Naive thymus-derived CD8-positive, alpha-beta T cell (primary cell): ENCODE results near the gene SAFB2. TPM values are rescaled to one million over a fixed set of nuclear protein-coding genes. Genes with fewer than 3 reads are reported as not detected.

Experiments
- ATAC-seq, 2 donors: fragments of 150-1000 bp; cut with Tn5 transposase in 1 of 2; sonication (Bioruptor Pico), chemical (Tn5 transposase) in 1 of 2; 1 replicate in 1 of 2; 2 replicates in 1 of 2; pipeline ENCODE4 v1.10.0; 2021; ENCODE audit warnings: mild to moderate bottlenecking in 2 of 2, moderate library complexity in 2 of 2
- POLR2A ChIA-PET: fragments of 350-600 bp; sonication (Branson Sonifier 250); formaldehyde crosslinking; loops from one replicate; lab custom pipeline; 2021; ENCODE audit warnings: antibody characterized with exemption; lab: Charles Lee
- DNase-seq, 10 donors: peaks; one replicate each; pipeline versions ENCODE4 v3.0.0 to v3.0.0-alpha.2; 2020 to 2022
- H3K27ac Mint-ChIP-seq, 10 donors: one replicate each; pipeline ENCODE4 v1.8.0; 2020 to 2022; ENCODE audit warnings: mild to moderate bottlenecking in 10 of 10, mixed read lengths in 10 of 10, moderate library complexity in 4 of 10, inconsistent platforms in 1 of 10
- H3K27me3 Mint-ChIP-seq, 5 donors: one replicate each; pipeline ENCODE4 v1.8.0; 2021 to 2022; ENCODE audit warnings: mixed read lengths in 5 of 5
- H3K36me3 Mint-ChIP-seq, 3 donors: one replicate each; pipeline ENCODE4 v1.8.0; 2020 to 2022; ENCODE audit warnings: mixed read lengths in 3 of 3, mild to moderate bottlenecking in 2 of 3, inconsistent platforms in 1 of 3
- H3K4me1 Mint-ChIP-seq, 4 donors: one replicate each; pipeline ENCODE4 v1.8.0; 2021 to 2022; ENCODE audit warnings: mixed read lengths in 4 of 4
- H3K4me3 Mint-ChIP-seq, 10 donors: one replicate each; pipeline ENCODE4 v1.8.0; 2020 to 2022; ENCODE audit warnings: mild to moderate bottlenecking in 10 of 10, mixed read lengths in 10 of 10, moderate library complexity in 6 of 10, inconsistent platforms in 1 of 10
- H3K9me3 Mint-ChIP-seq, 9 donors: one replicate each; pipeline ENCODE4 v1.8.0; 2020 to 2022; ENCODE audit warnings: mixed read lengths in 9 of 9, mild to moderate bottlenecking in 3 of 9, inconsistent platforms in 1 of 9, moderate library complexity in 1 of 9
- polyA plus RNA-seq, 3 donors: library from polyadenylated mRNA; unstranded; fragments of 300-500 nt; fragmentation: Illumina TruSeq; gene quantifications; one replicate each; pipeline ENCODE4 v1.2.3, GENCODE V29; 2021
- total RNA-seq, 8 experiments: library from RNA in 2 of 8; stranded (reverse) in 2 of 8; gene quantifications; one replicate each; pipeline ENCODE4 v1.2.3 and lab custom pipeline; 2021 to 2026

Gene SAFB2
- total and polyA plus RNA-seq, 5 experiments from 2014 or later, result 25.8 to 221 (median 47.4) TPM

DNA sequence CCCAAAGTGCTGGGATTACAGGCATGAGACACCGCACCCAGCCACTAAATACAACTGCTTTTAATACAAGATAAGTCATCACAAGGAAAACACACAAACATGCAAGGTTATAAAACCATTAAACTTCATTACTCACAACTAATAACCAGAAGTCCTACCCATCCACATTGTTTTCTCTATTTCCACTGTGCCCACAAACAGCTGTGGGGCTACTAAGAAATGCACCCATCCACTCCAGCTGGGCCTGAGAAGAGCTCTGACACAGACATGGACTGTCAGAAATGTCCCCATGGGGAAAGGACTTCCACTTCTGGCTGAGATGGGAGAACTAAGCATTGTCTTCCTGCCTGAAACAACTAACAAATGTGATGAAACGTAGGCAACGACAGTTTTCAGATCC, 17.2 kb downstream of the SAFB2 start:
- H3K27ac Mint-ChIP-seq, result peak overlapping the region in 4 of 10 donors; percentile 27 to 61 (median 48)
- peaks cover 13 to 35% (median 25%) of the 10 kb centered on the region in 4 donors for H3K4me1 Mint-ChIP-seq
- POLR2A ChIA-PET, result no interaction called here

GRCh38 chr19:5603626-5604025, 18.9 kb downstream of the SAFB2 start:
- peak overlapping the region in 1 of 10 donors; percentile 79 for H3K27ac Mint-ChIP-seq
- ATAC-seq, result no peak
- POLR2A ChIA-PET, result no interaction called here
- H3K4me1 Mint-ChIP-seq, result peaks cover 19 to 31% (median 25%) of the 10 kb centered on the region in 4 donors
- H3K27me3 Mint-ChIP-seq, result no peaks in the 10 kb centered on the region
- H3K36me3 Mint-ChIP-seq, result peaks cover 5 to 97% (median 26%) of the 10 kb centered on the region in 3 donors
- no peak for DNase-seq
- H3K4me3 Mint-ChIP-seq, result peak overlapping the region in 1 of 10 donors; percentile 51
- no peaks in the 10 kb centered on the region for H3K9me3 Mint-ChIP-seq

More for the DNA sequence above, 17.2 kb downstream of the SAFB2 start:
- Mint-ChIP-seq H3K36me3 (peaks cover 5 to 97% (median 29%) of the 10 kb centered on the region in 3 donors), H3K9me3 (no peaks in the 10 kb centered on the region), H3K4me3 (no peak overlapping the region), H3K27me3 (no peaks in the 10 kb centered on the region)
- ATAC-seq (no peak), DNase-seq (no peak)

DNA sequence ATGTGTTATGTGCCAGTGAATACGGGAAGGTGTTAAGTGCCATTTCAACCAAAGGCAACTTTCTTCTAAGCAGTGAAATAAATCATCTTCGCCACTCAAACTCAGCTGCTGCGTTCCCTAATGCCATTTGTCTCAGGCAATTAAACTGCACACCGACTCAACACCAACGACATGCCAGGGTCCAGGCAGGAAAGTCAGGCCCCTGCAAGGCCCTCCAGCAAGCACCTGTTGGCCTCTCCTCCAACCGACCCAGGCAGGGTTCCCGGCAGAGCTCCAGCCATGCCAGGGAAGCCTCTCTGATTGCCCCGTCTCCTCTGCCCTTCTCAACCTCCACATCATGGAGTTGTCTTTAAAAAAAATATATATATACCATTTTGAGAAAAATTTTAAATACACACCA, 21.8 kb downstream of the SAFB2 start:
- peaks cover 6 to 20% (median 11%) of the 10 kb centered on the region in 4 donors for H3K4me1 Mint-ChIP-seq
- no peak overlapping the region for H3K27ac Mint-ChIP-seq
- H3K36me3 Mint-ChIP-seq, result peaks cover 5 to 96% (median 28%) of the 10 kb centered on the region in 3 donors
- POLR2A ChIA-PET, result no interaction called here
- H3K9me3 Mint-ChIP-seq, result no peaks in the 10 kb centered on the region
- ATAC-seq, result no peak
- DNase-seq, result no peak
- H3K4me3 Mint-ChIP-seq, result no peak overlapping the region
- no peaks in the 10 kb centered on the region for H3K27me3 Mint-ChIP-seq

DNA sequence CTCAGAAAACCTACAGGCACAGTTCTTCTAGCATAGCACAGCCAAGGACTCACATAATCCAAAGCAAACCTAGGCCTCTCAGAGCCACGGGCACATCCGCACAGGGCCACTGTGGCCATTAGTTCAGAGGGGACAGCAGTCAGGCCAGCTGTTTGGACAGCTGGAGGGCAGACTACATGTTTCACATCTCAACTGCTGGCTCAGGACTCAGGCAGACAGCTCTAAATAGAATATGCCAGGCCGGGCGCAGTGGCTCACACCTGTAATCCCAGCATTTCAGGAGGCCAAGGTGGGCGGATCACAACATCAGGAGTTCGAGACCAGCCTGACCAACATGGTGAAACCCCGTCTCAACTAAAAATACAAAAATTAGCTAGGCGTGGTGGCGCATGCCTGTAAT, 26.8 kb downstream of the SAFB2 start:
- H3K9me3 Mint-ChIP-seq, result no peaks in the 10 kb centered on the region
- DNase-seq, result no peak
- H3K4me1 Mint-ChIP-seq, result peaks cover 4 to 13% (median 8%) of the 10 kb centered on the region in 4 donors
- H3K4me3 Mint-ChIP-seq, result no peak overlapping the region
- POLR2A ChIA-PET, result no interaction called here
- no peak for ATAC-seq
- peaks cover 0 to 97% (median 36%) of the 10 kb centered on the region in 3 donors for H3K36me3 Mint-ChIP-seq
- no peaks in the 10 kb centered on the region for H3K27me3 Mint-ChIP-seq
- H3K27ac Mint-ChIP-seq, result peak overlapping the region in 2 of 10 donors; percentile 59 to 67

- H3K36me3 Mint-ChIP-seq, result peaks cover 0 to 96% (median 35%) of the 10 kb centered on the region in 3 donors
- H3K9me3 Mint-ChIP-seq, result no peaks in the 10 kb centered on the region
- peaks cover 4 to 13% (median 7%) of the 10 kb centered on the region in 4 donors for H3K4me1 Mint-ChIP-seq
- peak in 1 of 2 donors; percentile 45 for ATAC-seq
- no peaks in the 10 kb centered on the region for H3K27me3 Mint-ChIP-seq
- H3K27ac Mint-ChIP-seq, result peak overlapping the region in 5 of 10 donors; percentile 2 to 88 (median 67)
- H3K4me3 Mint-ChIP-seq, result peak overlapping the region in 2 of 10 donors; percentile 6 to 34
- DNase-seq, result no peak
- POLR2A ChIA-PET, result no interaction called here
Measured at GRCh38 chr19:5595129-5595528, 27.4 kb downstream of the SAFB2 start.

GRCh38 chr19:5594521-5594950, 28.0 kb downstream of the SAFB2 start:
- peaks cover 4 to 13% (median 6%) of the 10 kb centered on the region in 4 donors for H3K4me1 Mint-ChIP-seq
- DNase-seq, result no peak
- peaks cover 0 to 94% (median 35%) of the 10 kb centered on the region in 3 donors for H3K36me3 Mint-ChIP-seq
- H3K27ac Mint-ChIP-seq, result peak overlapping the region in 3 of 10 donors; percentile 9 to 73 (median 58)
- H3K4me3 Mint-ChIP-seq, result no peak overlapping the region
- H3K9me3 Mint-ChIP-seq, result no peaks in the 10 kb centered on the region
- no peaks in the 10 kb centered on the region for H3K27me3 Mint-ChIP-seq
- ATAC-seq, result no peak
- POLR2A ChIA-PET, result no interaction called here

DNA sequence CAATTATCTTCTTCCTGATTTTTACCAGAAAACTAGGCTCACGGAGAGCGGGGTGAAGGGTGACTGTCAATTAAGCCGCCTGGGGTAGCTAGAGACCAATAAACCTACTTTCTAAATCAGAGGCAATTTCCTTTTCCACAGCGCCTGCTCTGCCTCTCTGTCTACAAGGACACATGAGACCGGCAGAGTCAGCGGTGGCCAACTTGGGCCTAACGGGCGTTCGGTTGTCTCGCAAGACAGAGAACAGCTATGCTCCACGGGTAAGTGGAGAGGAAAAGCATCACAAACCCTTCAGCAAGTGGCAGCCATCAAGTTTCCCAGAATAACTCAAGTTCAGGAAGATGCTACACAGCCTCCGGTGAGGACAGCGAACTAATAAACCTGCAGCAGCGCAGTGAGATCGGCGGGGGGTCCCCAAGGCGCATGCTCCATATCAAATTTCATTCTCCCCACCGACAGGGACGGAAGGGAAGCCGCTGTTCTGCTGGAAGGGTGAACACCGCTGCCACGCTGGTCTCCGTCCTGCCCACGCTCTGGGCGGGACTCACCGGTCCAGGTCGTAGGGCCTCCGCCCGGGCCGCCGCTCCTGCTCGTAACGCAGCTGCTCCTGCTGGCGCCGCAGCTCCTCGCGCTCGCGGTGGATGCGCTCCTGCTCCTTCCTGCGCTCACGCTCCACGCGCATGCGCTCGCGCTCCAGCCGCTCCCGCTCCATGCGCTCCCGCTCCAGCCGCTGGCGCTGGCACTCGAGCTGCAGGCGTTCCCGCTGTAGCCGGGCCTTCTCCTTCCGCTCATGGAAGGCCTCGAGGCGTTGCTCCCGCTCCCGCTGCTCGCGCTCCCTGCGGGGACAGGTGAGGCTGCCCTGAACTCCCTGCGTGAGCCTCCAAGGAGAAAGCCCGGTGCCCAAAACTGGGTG, 29.0 kb downstream of the SAFB2 start:
- DNase-seq (no peak), ATAC-seq (no peak)
- Mint-ChIP-seq H3K27me3 (no peaks in the 10 kb centered on the region), H3K27ac (peak overlapping the region in 3 of 10 donors; percentile 27 to 81 (median 34)), H3K9me3 (no peaks in the 10 kb centered on the region), H3K36me3 (peaks cover 0 to 94% (median 30%) of the 10 kb centered on the region in 3 donors), H3K4me1 (peaks cover 5 to 13% (median 6%) of the 10 kb centered on the region in 4 donors), H3K4me3 (no peak overlapping the region)
- POLR2A ChIA-PET, result no interaction called here

GRCh38 chr19:5592531-5593342, 29.8 kb downstream of the SAFB2 start:
- Mint-ChIP-seq H3K27me3 (no peaks in the 10 kb centered on the region), H3K9me3 (no peaks in the 10 kb centered on the region), H3K36me3 (peaks cover 0 to 94% (median 30%) of the 10 kb centered on the region in 3 donors), H3K4me3 (no peak overlapping the region), H3K27ac (peak overlapping the region in 1 of 10 donors; percentile 40), H3K4me1 (peaks cover 5 to 13% (median 6%) of the 10 kb centered on the region in 4 donors)
- POLR2A ChIA-PET, result no interaction called here
- ATAC-seq, result no peak
- DNase-seq, result no peak

DNA sequence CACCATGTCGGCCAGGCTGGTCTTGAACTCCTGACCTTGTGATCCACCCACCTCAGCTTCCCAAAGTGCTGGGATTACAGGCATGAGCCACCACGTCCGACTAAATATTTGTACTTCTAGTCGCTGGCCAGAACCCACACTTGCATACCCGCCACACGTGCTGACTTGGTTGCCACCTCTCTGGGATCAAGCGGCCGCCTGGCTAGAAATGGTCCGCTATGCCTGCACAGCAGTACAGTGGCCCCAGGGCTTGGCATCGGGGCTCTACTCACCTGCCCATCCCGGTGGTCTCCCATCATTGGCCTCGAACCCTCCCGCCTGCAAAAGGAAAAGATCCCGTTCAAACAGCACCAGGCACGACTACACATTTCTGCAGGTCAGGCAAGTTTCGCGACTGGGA, 31.1 kb downstream of the SAFB2 start:
- no peaks in the 10 kb centered on the region for H3K27me3 Mint-ChIP-seq
- peaks cover 0 to 93% (median 26%) of the 10 kb centered on the region in 3 donors for H3K36me3 Mint-ChIP-seq
- H3K9me3 Mint-ChIP-seq, result no peaks in the 10 kb centered on the region
- POLR2A ChIA-PET, result no interaction called here
- DNase-seq (no peak), ATAC-seq (no peak)
- H3K4me3 Mint-ChIP-seq, result no peak overlapping the region
- no peak overlapping the region for H3K27ac Mint-ChIP-seq
- H3K4me1 Mint-ChIP-seq, result peaks cover 7 to 13% (median 10%) of the 10 kb centered on the region in 4 donors

DNA sequence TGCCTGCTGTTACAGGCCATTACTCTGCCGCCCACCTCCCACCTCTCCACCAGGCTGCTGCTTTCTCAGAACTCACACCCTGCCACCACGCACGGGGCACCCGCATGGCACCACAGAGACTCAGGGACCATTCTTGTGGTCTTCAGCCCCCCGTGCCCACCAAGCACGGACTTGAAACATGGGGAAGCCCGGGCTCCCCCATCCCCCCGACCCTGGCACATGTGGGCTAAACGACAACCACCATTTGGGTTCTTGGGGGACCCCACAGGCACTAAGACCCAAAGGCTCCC, 31.8 kb downstream of the SAFB2 start:
- no peak for DNase-seq
- H3K4me1 Mint-ChIP-seq, result peaks cover 8 to 18% (median 15%) of the 10 kb centered on the region in 4 donors
- no peak overlapping the region for H3K4me3 Mint-ChIP-seq
- no peak for ATAC-seq
- no peaks in the 10 kb centered on the region for H3K27me3 Mint-ChIP-seq
- peak overlapping the region in 1 of 10 donors; percentile 55 for H3K27ac Mint-ChIP-seq
- POLR2A ChIA-PET, result no interaction called here
- no peaks in the 10 kb centered on the region for H3K9me3 Mint-ChIP-seq
- H3K36me3 Mint-ChIP-seq, result peaks cover 0 to 88% (median 26%) of the 10 kb centered on the region in 3 donors

DNA sequence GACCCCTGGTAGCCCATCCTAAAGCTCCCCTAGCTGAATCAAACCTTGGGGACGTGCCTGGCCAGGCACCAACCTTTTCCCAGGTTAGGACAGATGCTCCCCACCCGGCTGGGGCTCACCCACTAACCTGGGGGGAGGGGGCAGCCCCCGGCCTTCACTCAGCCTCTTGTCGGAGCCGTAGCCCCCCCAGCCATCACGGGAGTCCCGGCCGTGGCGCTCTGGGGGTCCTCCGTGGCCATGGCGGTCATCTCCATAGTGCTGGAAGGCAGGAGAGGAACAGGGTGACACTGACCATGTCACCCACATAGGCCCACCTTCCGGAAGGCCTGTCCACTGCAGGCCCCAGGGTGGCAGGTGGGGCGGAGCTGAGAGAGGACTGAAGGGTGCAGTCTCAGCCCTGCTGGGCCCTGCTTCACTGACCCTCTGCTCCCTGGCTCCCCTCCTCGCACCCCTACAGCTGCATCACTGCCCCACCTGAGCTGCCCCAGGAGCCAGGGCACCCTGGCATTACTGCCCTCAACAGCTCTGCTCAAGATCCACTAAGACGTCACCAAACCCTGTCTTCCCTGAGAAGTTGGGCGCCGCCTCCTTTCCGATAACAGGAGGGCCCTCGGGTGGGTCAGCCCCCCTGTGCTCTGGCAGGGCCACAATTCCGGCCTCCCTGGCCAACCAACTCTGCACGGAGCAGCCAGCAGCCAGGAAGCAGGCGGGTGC, 32.3 kb downstream of the SAFB2 start:
- peaks cover 9 to 20% (median 17%) of the 10 kb centered on the region in 4 donors for H3K4me1 Mint-ChIP-seq
- peaks cover 0 to 85% (median 25%) of the 10 kb centered on the region in 3 donors for H3K36me3 Mint-ChIP-seq
- no peak for DNase-seq
- POLR2A ChIA-PET, result no interaction called here
- H3K27me3 Mint-ChIP-seq, result no peaks in the 10 kb centered on the region
- H3K27ac Mint-ChIP-seq, result peak overlapping the region in 1 of 10 donors; percentile 55
- no peak for ATAC-seq
- H3K9me3 Mint-ChIP-seq, result no peaks in the 10 kb centered on the region
- H3K4me3 Mint-ChIP-seq, result no peak overlapping the region
